HCT116 (cell line): ENCODE data around the gene IL17RD.

ENCODE experiments used
- CBX3 ChIP-seq: IDR thresholded peaks from 2 replicates; pipeline ENCODE4 v1.6.1; 2012; ENCODE audit warnings: low read depth
- EZH2 ChIP-seq: fragments of 200-600 bp; sonication (generic); IDR thresholded peaks from 2 replicates; pipeline ENCODE4 v1.6.1; 2017; ENCODE audit warnings: antibody characterized with exemption, mixed run types
- EZH2phosphoT487 ChIP-seq: fragments of 200-600 bp; IDR thresholded peaks from 2 replicates; pipeline ENCODE4 v1.6.1; 2018; ENCODE audit warnings: antibody characterized with exemption, borderline replicate concordance
- POLR2AphosphoS5 ChIP-seq: IDR thresholded peaks from 2 replicates; pipeline ENCODE4 v1.6.1; 2011; ENCODE audit warnings: mild to moderate bottlenecking, low read depth, low read length, moderate library complexity
- RAD21 ChIP-seq: IDR thresholded peaks from 2 replicates; pipeline ENCODE4 v1.6.1; 2012; ENCODE audit warnings: low read depth, mild to moderate bottlenecking
- SRF ChIP-seq: IDR thresholded peaks from 2 replicates; pipeline ENCODE4 v1.6.1; 2012; ENCODE audit warnings: low read depth
- ZNF274 ChIP-seq: fragments of 200-500 bp; sonication (Bioruptor generic); IDR thresholded peaks from 2 replicates; pipeline ENCODE4 v1.6.1; 2014; ENCODE audit warnings: mild to moderate bottlenecking, low read depth, low read length, inconsistent platforms
- TF ChIP-seq, protein P1 (sequence below), 3 experiments: fragments of 200-600 bp in 1 of 3; sonication (generic) in 1 of 3; IDR thresholded peaks in 2 of 3; conservative IDR thresholded peaks in 1 of 3; 2 replicates each; pipeline ENCODE4 v1.5.1; 2012 to 2017; ENCODE audit warnings: low read depth in 2 of 3, low read length in 2 of 3, antibody characterized with exemption in 1 of 3, borderline replicate concordance in 1 of 3, control low read depth in 1 of 3, mild to moderate bottlenecking in 1 of 3, mixed read lengths in 1 of 3, mixed run types in 1 of 3, moderate library complexity in 1 of 3; ENCODE audit not compliant: insufficient read depth in 1 of 3
- TF ChIP-seq, protein P2 (sequence below): IDR thresholded peaks from 2 replicates; pipeline ENCODE4 v1.6.1; 2012; ENCODE audit warnings: low read depth

DNA sequence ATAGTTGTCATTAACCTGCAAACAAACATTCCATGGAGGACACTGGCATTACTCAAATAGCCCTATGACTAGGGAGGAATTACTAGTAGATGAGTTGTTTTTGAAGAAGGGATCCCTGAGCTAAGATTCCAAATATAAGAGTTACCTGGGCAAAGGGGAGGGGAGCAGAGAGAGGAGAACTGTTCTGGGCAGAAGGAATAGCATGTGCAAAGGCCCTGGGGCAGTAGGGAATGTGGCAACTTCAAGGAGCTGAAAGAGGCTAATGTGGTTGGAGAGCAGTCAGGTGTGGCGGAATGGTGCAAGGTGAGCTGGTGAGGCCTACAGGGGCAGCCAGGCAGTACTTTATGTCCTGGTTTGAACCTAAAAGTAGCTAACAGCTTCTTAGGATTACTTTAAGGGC, 5.8 kb upstream of the IL17RD start:
- TF ChIP-seq RAD21 (no peak), EZH2 (no peak), ZNF274 (no peak), POLR2AphosphoS5 (no peak), EZH2phosphoT487 (no peak), SRF (no peak), CBX3 (no peak)
- TF ChIP-seq, protein P1, sequence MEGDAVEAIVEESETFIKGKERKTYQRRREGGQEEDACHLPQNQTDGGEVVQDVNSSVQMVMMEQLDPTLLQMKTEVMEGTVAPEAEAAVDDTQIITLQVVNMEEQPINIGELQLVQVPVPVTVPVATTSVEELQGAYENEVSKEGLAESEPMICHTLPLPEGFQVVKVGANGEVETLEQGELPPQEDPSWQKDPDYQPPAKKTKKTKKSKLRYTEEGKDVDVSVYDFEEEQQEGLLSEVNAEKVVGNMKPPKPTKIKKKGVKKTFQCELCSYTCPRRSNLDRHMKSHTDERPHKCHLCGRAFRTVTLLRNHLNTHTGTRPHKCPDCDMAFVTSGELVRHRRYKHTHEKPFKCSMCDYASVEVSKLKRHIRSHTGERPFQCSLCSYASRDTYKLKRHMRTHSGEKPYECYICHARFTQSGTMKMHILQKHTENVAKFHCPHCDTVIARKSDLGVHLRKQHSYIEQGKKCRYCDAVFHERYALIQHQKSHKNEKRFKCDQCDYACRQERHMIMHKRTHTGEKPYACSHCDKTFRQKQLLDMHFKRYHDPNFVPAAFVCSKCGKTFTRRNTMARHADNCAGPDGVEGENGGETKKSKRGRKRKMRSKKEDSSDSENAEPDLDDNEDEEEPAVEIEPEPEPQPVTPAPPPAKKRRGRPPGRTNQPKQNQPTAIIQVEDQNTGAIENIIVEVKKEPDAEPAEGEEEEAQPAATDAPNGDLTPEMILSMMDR (IDR thresholded peaks at IDR 0.05 in 2 of 3, conservative IDR thresholded peaks at IDR 0.05 in 1 of 3; ENCODE audit: borderline replicate concordance in 1 of 3, insufficient read depth in 1 of 3, low read depth in 2 of 3, low read length in 2 of 3): no peak
- TF ChIP-seq, protein P2, sequence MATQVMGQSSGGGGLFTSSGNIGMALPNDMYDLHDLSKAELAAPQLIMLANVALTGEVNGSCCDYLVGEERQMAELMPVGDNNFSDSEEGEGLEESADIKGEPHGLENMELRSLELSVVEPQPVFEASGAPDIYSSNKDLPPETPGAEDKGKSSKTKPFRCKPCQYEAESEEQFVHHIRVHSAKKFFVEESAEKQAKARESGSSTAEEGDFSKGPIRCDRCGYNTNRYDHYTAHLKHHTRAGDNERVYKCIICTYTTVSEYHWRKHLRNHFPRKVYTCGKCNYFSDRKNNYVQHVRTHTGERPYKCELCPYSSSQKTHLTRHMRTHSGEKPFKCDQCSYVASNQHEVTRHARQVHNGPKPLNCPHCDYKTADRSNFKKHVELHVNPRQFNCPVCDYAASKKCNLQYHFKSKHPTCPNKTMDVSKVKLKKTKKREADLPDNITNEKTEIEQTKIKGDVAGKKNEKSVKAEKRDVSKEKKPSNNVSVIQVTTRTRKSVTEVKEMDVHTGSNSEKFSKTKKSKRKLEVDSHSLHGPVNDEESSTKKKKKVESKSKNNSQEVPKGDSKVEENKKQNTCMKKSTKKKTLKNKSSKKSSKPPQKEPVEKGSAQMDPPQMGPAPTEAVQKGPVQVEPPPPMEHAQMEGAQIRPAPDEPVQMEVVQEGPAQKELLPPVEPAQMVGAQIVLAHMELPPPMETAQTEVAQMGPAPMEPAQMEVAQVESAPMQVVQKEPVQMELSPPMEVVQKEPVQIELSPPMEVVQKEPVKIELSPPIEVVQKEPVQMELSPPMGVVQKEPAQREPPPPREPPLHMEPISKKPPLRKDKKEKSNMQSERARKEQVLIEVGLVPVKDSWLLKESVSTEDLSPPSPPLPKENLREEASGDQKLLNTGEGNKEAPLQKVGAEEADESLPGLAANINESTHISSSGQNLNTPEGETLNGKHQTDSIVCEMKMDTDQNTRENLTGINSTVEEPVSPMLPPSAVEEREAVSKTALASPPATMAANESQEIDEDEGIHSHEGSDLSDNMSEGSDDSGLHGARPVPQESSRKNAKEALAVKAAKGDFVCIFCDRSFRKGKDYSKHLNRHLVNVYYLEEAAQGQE: no peak
